Mesothelial cell of epicardium (in vitro differentiated cells): ENCODE results near the gene IFNA2. TPM values are rescaled to one million over a fixed set of nuclear protein-coding genes. Genes with fewer than 3 reads are reported as not detected.
"Not testable (repeated sequence)": the region's sequence is repeated elsewhere in the genome, so short reads cannot be mapped to it uniquely, and the experiment has no call there.

ENCODE experiments used
- DNase-seq, 2 experiments: peaks; one replicate each; pipeline ENCODE4 v3.0.0; 2021; ENCODE audit warnings: low spot score in 2 of 2; ENCODE audit not compliant: unreplicated experiment in 2 of 2
- H3K27ac Mint-ChIP-seq: 2 replicates; pipeline ENCODE4 v1.8.0; 2021; ENCODE audit warnings: mixed read lengths
- H3K27me3 Mint-ChIP-seq: 2 replicates; pipeline ENCODE4 v1.8.0; 2021; ENCODE audit warnings: low read depth, mixed read lengths
- H3K36me3 Mint-ChIP-seq: 2 replicates; pipeline ENCODE4 v1.8.0; 2021; ENCODE audit warnings: mixed read lengths
- H3K4me1 Mint-ChIP-seq: 2 replicates; pipeline ENCODE4 v1.8.0; 2021; ENCODE audit warnings: mixed read lengths
- H3K4me3 Mint-ChIP-seq: 2 replicates; pipeline ENCODE4 v1.8.0; 2021; ENCODE audit warnings: mild to moderate bottlenecking, moderate library complexity, mixed read lengths
- H3K9me3 Mint-ChIP-seq: 2 replicates; pipeline ENCODE4 v1.8.0; 2021; ENCODE audit warnings: mixed read lengths
- CTCF ChIP-seq: fragments of 200-600 bp; sonication (generic); IDR thresholded peaks from one replicate; pipeline ENCODE4 v1.5.0; 2021; ENCODE audit warnings: antibody characterized with exemption; ENCODE audit not compliant: unreplicated experiment
- total RNA-seq: library from RNA; stranded (reverse); gene quantifications from 3 replicates; pipeline ENCODE4 v1.2.1, GENCODE V29; 2021

The IFNA2 gene
- 0.34 to 0.62 TPM (median 0.58 TPM) in 3 replicates for total RNA-seq

- no peak for TF ChIP-seq CTCF
- Mint-ChIP-seq H3K4me1 (peaks cover 4% of the 10 kb centered on the region), H3K36me3 (no peaks in the 10 kb centered on the region), H3K9me3 (peaks cover 6% of the 10 kb centered on the region), H3K4me3 (no peak within 1 kb of the TSS), H3K27ac (no peak within 1 kb of the TSS), H3K27me3 (peaks cover under 1% of the 10 kb centered on the region)
- no peak for DNase-seq
These were observed at the start of gene IFNA2 for GRCh38 chr9:21385131-21385670. Gene IFNA2, minus strand, starts transcription at chr9:21385398. Its CDS starts 69 bp downstream, at chr9:21385329.

GRCh38 chr9:21435015-21435383, 49.8 kb upstream of the IFNA2 start:
- H3K27ac Mint-ChIP-seq, H3K9me3 Mint-ChIP-seq, DNase-seq, H3K4me1 Mint-ChIP-seq, H3K4me3 Mint-ChIP-seq, H3K27me3 Mint-ChIP-seq, H3K36me3 Mint-ChIP-seq: not testable (repeated sequence)

GRCh38 chr9:21434202-21435014, 49.2 kb upstream of the IFNA2 start:
- no peak for DNase-seq
- Mint-ChIP-seq H3K36me3 (no peaks in the 10 kb centered on the region), H3K4me3 (no peak overlapping the region), H3K27ac (no peak overlapping the region), H3K4me1 (no peaks in the 10 kb centered on the region), H3K9me3 (peaks cover 5% of the 10 kb centered on the region), H3K27me3 (no peaks in the 10 kb centered on the region)
- TF ChIP-seq CTCF = no peak

GRCh38 chr9:21432672-21433425, 47.7 kb upstream of the IFNA2 start:
- DNase-seq = no peak
- no peaks in the 10 kb centered on the region for H3K4me1 Mint-ChIP-seq
- no peaks in the 10 kb centered on the region for H3K27me3 Mint-ChIP-seq
- no peaks in the 10 kb centered on the region for H3K36me3 Mint-ChIP-seq
- no peak overlapping the region for H3K4me3 Mint-ChIP-seq
- TF ChIP-seq CTCF = no peak
- H3K9me3 Mint-ChIP-seq = peaks cover 5% of the 10 kb centered on the region
- H3K27ac Mint-ChIP-seq = no peak overlapping the region

GRCh38 chr9:21429191-21429590, 44.0 kb upstream of the IFNA2 start:
- Mint-ChIP-seq H3K27me3 (no peaks in the 10 kb centered on the region), H3K9me3 (peaks cover 13% of the 10 kb centered on the region), H3K4me3 (no peak overlapping the region), H3K4me1 (no peaks in the 10 kb centered on the region), H3K27ac (no peak overlapping the region), H3K36me3 (no peaks in the 10 kb centered on the region)
- TF ChIP-seq CTCF = no peak
- no peak for DNase-seq

- Mint-ChIP-seq H3K27ac (no peak overlapping the region), H3K4me3 (no peak overlapping the region), H3K36me3 (no peaks in the 10 kb centered on the region), H3K4me1 (no peaks in the 10 kb centered on the region), H3K27me3 (no peaks in the 10 kb centered on the region), H3K9me3 (peaks cover 13% of the 10 kb centered on the region)
- no peak for TF ChIP-seq CTCF
- DNase-seq = no peak
These were observed 43.0 kb upstream of the IFNA2 start for GRCh38 chr9:21428235-21428634.
